H9 (cell line): ENCODE data around the gene ZNF524. TPM values are rescaled to one million over a fixed set of nuclear protein-coding genes. Genes with fewer than 3 reads are reported as not detected.
A peak's percentile ranks its signal among the peaks of the same experiment; 100 is the strongest.

Experiments
- DNase-seq: peaks from one replicate; pipeline ENCODE4 v3.0.0-alpha.2; 2017
- H2AFZ ChIP-seq: one replicate; pipeline ENCODE4 v1.6.1; 2013; ENCODE audit warnings: mild to moderate bottlenecking, low read length, control low read depth, moderate library complexity
- H2AK5ac ChIP-seq: 2 replicates; pipeline ENCODE4 v1.6.1; 2013; ENCODE audit warnings: low read length, control low read depth, mixed read lengths; ENCODE audit not compliant: insufficient read length
- H2BK120ac ChIP-seq: one replicate; pipeline ENCODE4 v1.6.1; 2013; ENCODE audit warnings: low read depth, mild to moderate bottlenecking, low read length, control low read depth, inconsistent platforms; ENCODE audit not compliant: poor library complexity, severe bottlenecking
- H2BK12ac ChIP-seq: 2 replicates; pipeline ENCODE4 v1.6.1; 2013; ENCODE audit warnings: low read length, control low read depth, mixed read lengths, low read depth; ENCODE audit not compliant: insufficient read length
- H2BK15ac ChIP-seq: 2 replicates; pipeline ENCODE4 v1.6.1; 2013; ENCODE audit warnings: low read depth, low read length, control low read depth
- H2BK20ac ChIP-seq: one replicate; pipeline ENCODE4 v1.6.1; 2013; ENCODE audit warnings: low read depth, mild to moderate bottlenecking, low read length, control low read depth, inconsistent platforms; ENCODE audit not compliant: poor library complexity, severe bottlenecking
- H2BK5ac ChIP-seq: 2 replicates; pipeline ENCODE4 v1.6.1; 2013; ENCODE audit warnings: low read length, control low read depth, mixed read lengths; ENCODE audit not compliant: insufficient read length
- H3K14ac ChIP-seq: 2 replicates; pipeline ENCODE4 v1.6.1; 2013; ENCODE audit warnings: low read length, control low read depth; ENCODE audit not compliant: insufficient read depth
- H3K18ac ChIP-seq: 2 replicates; pipeline ENCODE4 v1.6.1; 2013; ENCODE audit warnings: low read depth, mild to moderate bottlenecking, mixed read lengths, low read length, control low read depth; ENCODE audit not compliant: insufficient read length
- H3K23ac ChIP-seq: 2 replicates; pipeline ENCODE4 v1.6.1; 2013; ENCODE audit warnings: low read length, control low read depth, mixed read lengths, low read depth; ENCODE audit not compliant: insufficient read length
- H3K23me2 ChIP-seq: 2 replicates; pipeline ENCODE4 v1.6.1; 2013; ENCODE audit warnings: low read depth, mild to moderate bottlenecking, mixed read lengths, low read length, control low read depth; ENCODE audit not compliant: insufficient read length, poor library complexity, severe bottlenecking
- H3K27ac ChIP-seq: 2 replicates; pipeline ENCODE4 v1.5.1; 2013; ENCODE audit warnings: low read length, control low read depth, mixed read lengths, low read depth; ENCODE audit not compliant: insufficient read length
- H3K27me3 ChIP-seq: 2 replicates; pipeline ENCODE4 v1.6.1; 2013; ENCODE audit warnings: low read length, control low read depth, inconsistent platforms; ENCODE audit not compliant: insufficient read depth
- H3K4ac ChIP-seq: 2 replicates; pipeline ENCODE4 v1.6.1; 2013; ENCODE audit warnings: low read depth, mild to moderate bottlenecking, control low read depth, inconsistent platforms, low read length, moderate library complexity
- H3K4me1 ChIP-seq: 2 replicates; pipeline ENCODE4 v1.6.1; 2013; ENCODE audit warnings: low read length, control low read depth, inconsistent platforms; ENCODE audit not compliant: insufficient read depth
- H3K4me2 ChIP-seq: 2 replicates; pipeline ENCODE4 v1.6.1; 2013; ENCODE audit warnings: low read length, control low read depth, mixed read lengths; ENCODE audit not compliant: insufficient read length, insufficient read depth
- H3K56ac ChIP-seq: 2 replicates; pipeline ENCODE4 v1.6.1; 2013; ENCODE audit warnings: low read depth, mild to moderate bottlenecking, mixed read lengths, low read length, control low read depth; ENCODE audit not compliant: insufficient read length
- H3K79me1 ChIP-seq: 2 replicates; pipeline ENCODE4 v1.6.1; 2013; ENCODE audit warnings: low read depth, mild to moderate bottlenecking, moderate library complexity, low read length, control low read depth, inconsistent platforms; ENCODE audit not compliant: insufficient read depth, poor library complexity, severe bottlenecking
- H3K79me2 ChIP-seq: 2 replicates; pipeline ENCODE4 v1.6.1; 2013; ENCODE audit warnings: low read length, control low read depth, inconsistent platforms; ENCODE audit not compliant: insufficient read depth
- H3K9ac ChIP-seq: 2 replicates; pipeline ENCODE4 v1.6.1; 2013; ENCODE audit warnings: low read length, control low read depth, mixed read lengths; ENCODE audit not compliant: insufficient read length; ENCODE audit errors: extremely low read depth
- H3K9me3 ChIP-seq: one replicate; pipeline ENCODE4 v1.6.1; 2013; ENCODE audit warnings: low read depth, low read length, inconsistent platforms; ENCODE audit not compliant: control insufficient read depth
- H3T11ph ChIP-seq: one replicate; pipeline ENCODE4 v1.6.1; 2013; ENCODE audit warnings: mild to moderate bottlenecking, low read length, control low read depth, inconsistent platforms
- H4K20me1 ChIP-seq: one replicate; pipeline ENCODE4 v1.6.1; 2013; ENCODE audit not compliant: control insufficient read depth, insufficient read length, insufficient read depth
- H4K5ac ChIP-seq: 2 replicates; pipeline ENCODE4 v1.6.1; 2013; ENCODE audit warnings: low read depth, mild to moderate bottlenecking, mixed read lengths, low read length, control low read depth; ENCODE audit not compliant: insufficient read length
- H4K8ac ChIP-seq: replicated peaks from 2 replicates; pipeline ENCODE4 v1.6.1; 2013; ENCODE audit warnings: low read length, control low read depth, mixed read lengths, low read depth; ENCODE audit not compliant: insufficient read length
- H4K91ac ChIP-seq: 2 replicates; pipeline ENCODE4 v1.6.1; 2013; ENCODE audit warnings: low read depth, mild to moderate bottlenecking, moderate library complexity, mixed read lengths, low read length, control low read depth; ENCODE audit not compliant: insufficient read length
- H3K27ac Mint-ChIP-seq, 3 experiments: 2 replicates in 2 of 3; 3 replicates in 1 of 3; pipeline ENCODE4 v1.8.0; 2020 to 2021; ENCODE audit warnings: mixed read lengths in 3 of 3, mild to moderate bottlenecking in 1 of 3, moderate library complexity in 1 of 3
- H3K27me3 Mint-ChIP-seq: 2 replicates; pipeline ENCODE4 v1.8.0; 2021; ENCODE audit warnings: low read depth, mild to moderate bottlenecking, moderate library complexity, mixed read lengths
- H3K36me3 Mint-ChIP-seq, 3 experiments: 2 replicates in 2 of 3; 3 replicates in 1 of 3; pipeline ENCODE4 v1.8.0; 2020 to 2021; ENCODE audit warnings: low read depth in 3 of 3, mixed read lengths in 3 of 3; ENCODE audit not compliant: insufficient read depth in 1 of 3
- H3K4me1 Mint-ChIP-seq, 2 experiments: 2 replicates each; pipeline ENCODE4 v1.8.0; 2020; ENCODE audit warnings: mixed read lengths in 2 of 2
- H3K4me3 Mint-ChIP-seq, 2 experiments: 2 replicates in 1 of 2; 3 replicates in 1 of 2; pipeline ENCODE4 v1.8.0; 2020 to 2021; ENCODE audit warnings: mild to moderate bottlenecking in 2 of 2, mixed read lengths in 2 of 2, moderate library complexity in 1 of 2
- H3K9me3 Mint-ChIP-seq, 2 experiments: 2 replicates in 1 of 2; 3 replicates in 1 of 2; pipeline ENCODE4 v1.8.0; 2020; ENCODE audit warnings: mild to moderate bottlenecking in 2 of 2, mixed read lengths in 2 of 2, moderate library complexity in 1 of 2
- WGBS: extraction: QIAGEN DNeasy Blood & Tissue Kit; methylation state at CpG from one replicate; pipeline ENCODE4 v1.1.7; 2013; ENCODE audit warnings: missing lambda C conversion rate, low lambda C conversion rate, mixed read lengths; ENCODE audit not compliant: insufficient read length; ENCODE audit errors: extremely low coverage; 5-methylcytosine and 5-hydroxymethylcytosine counted together
- total RNA-seq: library from RNA; stranded (reverse); gene quantifications from 2 replicates; pipeline ENCODE4 v1.2.1, GENCODE V29; 2021
- TF ChIP-seq, protein P1 (sequence below): fragments of 200-600 bp; sonication (generic); conservative IDR thresholded peaks from 3 replicates; pipeline ENCODE4 v1.8.0; 2021; ENCODE audit warnings: antibody characterized with exemption, mild to moderate bottlenecking

ZNF524 gene
- total RNA-seq, 1 experiment from 2014 or later, result 3.0 TPM

GRCh38 chr19:55642153-55643002 lies 42.3 kb downstream of the ZNF524 start:
- Mint-ChIP-seq H3K4me1 (peaks cover 22 to 39% of the 10 kb centered on the region in 2 experiments), H3K27me3 (peaks cover 3% of the 10 kb centered on the region; the same call in 1 of the 2 replicates), H3K36me3 (peaks cover 24 to 42% (median 37%) of the 10 kb centered on the region in 3 experiments), H3K27ac (peak overlapping the region; percentile 86 to 96 (median 96); a peak in 6 of 7 replicates), H3K9me3 (peaks cover 0 to 4% of the 10 kb centered on the region in 2 experiments; a peak in 3 of 5 replicates), H3K4me3 (peak overlapping the region; percentile 97)
- Histone ChIP-seq H3K56ac (no peak overlapping the region), H3T11ph (no peak overlapping the region), H2BK5ac (no peak overlapping the region), H3K23me2 (peaks cover 30% of the 10 kb centered on the region), H3K23ac (no peak overlapping the region), H3K27ac (no peak overlapping the region), H3K4me2 (peak overlapping the region; percentile 73), H4K91ac (no peak overlapping the region), H3K18ac (no peak overlapping the region), H3K4ac (no peak overlapping the region), H4K5ac (no peak overlapping the region), H3K14ac (no peak overlapping the region), H2BK120ac (no peak overlapping the region), H2BK20ac (no peak overlapping the region), H3K79me2 (peaks cover 7% of the 10 kb centered on the region; the same call in 1 of the 2 replicates), H2AK5ac (no peak overlapping the region), H3K4me1 (no peaks in the 10 kb centered on the region), H2AFZ (no peak overlapping the region), H4K8ac (no peak overlapping the region), H3K27me3 (no peaks in the 10 kb centered on the region), H4K20me1 (no peaks in the 10 kb centered on the region), H3K9ac (peak overlapping the region; percentile 14), H3K79me1 (peaks cover 3% of the 10 kb centered on the region), H3K9me3 (no peaks in the 10 kb centered on the region), H2BK12ac (no peak overlapping the region), H2BK15ac (no peak overlapping the region)
- TF ChIP-seq, protein P1, sequence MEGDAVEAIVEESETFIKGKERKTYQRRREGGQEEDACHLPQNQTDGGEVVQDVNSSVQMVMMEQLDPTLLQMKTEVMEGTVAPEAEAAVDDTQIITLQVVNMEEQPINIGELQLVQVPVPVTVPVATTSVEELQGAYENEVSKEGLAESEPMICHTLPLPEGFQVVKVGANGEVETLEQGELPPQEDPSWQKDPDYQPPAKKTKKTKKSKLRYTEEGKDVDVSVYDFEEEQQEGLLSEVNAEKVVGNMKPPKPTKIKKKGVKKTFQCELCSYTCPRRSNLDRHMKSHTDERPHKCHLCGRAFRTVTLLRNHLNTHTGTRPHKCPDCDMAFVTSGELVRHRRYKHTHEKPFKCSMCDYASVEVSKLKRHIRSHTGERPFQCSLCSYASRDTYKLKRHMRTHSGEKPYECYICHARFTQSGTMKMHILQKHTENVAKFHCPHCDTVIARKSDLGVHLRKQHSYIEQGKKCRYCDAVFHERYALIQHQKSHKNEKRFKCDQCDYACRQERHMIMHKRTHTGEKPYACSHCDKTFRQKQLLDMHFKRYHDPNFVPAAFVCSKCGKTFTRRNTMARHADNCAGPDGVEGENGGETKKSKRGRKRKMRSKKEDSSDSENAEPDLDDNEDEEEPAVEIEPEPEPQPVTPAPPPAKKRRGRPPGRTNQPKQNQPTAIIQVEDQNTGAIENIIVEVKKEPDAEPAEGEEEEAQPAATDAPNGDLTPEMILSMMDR, result no peak
- DNase-seq, result no peak
- no CpG with 5 or more reads among the region's 65 CpGs for WGBS
